Gastroesophageal sphincter (tissue), 3 donors: ENCODE results near the gene ACTA1.

Experiments used
- EP300 ChIP-seq: sonication (generic); formaldehyde crosslinking; IDR thresholded peaks from one replicate; pipeline ENCODE4 v1.6.1; 2017; ENCODE audit warnings: antibody characterized with exemption, mild to moderate bottlenecking
- POLR2A ChIP-seq, 2 donors: fragments of 450-650 bp; IDR thresholded peaks; one replicate each; pipeline ENCODE4 v1.6.1; 2017; ENCODE audit warnings: antibody characterized with exemption in 2 of 2, mild to moderate bottlenecking in 2 of 2, moderate library complexity in 1 of 2
- TF ChIP-seq, protein P1 (sequence below), 4 experiments: fragments of 200-600 bp in 2 of 4; fragments of 450-650 bp in 2 of 4; sonication (generic) in 1 of 4; IDR thresholded peaks; one replicate each; pipeline ENCODE4 v1.5.1; 2017 to 2019; ENCODE audit warnings: antibody characterized with exemption in 4 of 4, mild to moderate bottlenecking in 2 of 4, moderate library complexity in 2 of 4

DNA sequence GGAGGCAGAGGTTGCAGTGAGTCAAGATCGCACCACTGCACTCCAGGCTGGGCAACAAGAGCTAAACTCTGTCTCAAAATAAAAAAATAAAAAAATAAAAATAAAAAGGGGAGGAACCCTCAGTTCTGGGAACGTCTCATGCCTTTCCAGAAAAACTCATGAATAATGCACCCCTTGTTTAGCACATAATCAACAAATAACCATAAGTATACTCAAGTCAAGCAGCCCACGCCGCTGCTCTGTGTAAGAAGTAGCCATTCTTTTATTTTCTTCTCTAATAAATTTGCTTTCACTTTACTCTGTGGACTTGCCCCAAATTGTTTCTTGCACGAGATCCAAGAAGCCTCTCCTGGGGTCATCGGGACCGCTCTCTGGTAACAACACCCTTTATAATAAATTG lies 14.5 kb upstream of the ACTA1 start:
- TF ChIP-seq, protein P1, sequence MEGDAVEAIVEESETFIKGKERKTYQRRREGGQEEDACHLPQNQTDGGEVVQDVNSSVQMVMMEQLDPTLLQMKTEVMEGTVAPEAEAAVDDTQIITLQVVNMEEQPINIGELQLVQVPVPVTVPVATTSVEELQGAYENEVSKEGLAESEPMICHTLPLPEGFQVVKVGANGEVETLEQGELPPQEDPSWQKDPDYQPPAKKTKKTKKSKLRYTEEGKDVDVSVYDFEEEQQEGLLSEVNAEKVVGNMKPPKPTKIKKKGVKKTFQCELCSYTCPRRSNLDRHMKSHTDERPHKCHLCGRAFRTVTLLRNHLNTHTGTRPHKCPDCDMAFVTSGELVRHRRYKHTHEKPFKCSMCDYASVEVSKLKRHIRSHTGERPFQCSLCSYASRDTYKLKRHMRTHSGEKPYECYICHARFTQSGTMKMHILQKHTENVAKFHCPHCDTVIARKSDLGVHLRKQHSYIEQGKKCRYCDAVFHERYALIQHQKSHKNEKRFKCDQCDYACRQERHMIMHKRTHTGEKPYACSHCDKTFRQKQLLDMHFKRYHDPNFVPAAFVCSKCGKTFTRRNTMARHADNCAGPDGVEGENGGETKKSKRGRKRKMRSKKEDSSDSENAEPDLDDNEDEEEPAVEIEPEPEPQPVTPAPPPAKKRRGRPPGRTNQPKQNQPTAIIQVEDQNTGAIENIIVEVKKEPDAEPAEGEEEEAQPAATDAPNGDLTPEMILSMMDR (IDR thresholded peaks at IDR 0.05), result no peak
- TF ChIP-seq EP300, result no peak
- TF ChIP-seq POLR2A (IDR thresholded peaks at IDR 0.05), result no peak
